ENCODE results near the gene TMEM37.

TMEM37 gene

DNA sequence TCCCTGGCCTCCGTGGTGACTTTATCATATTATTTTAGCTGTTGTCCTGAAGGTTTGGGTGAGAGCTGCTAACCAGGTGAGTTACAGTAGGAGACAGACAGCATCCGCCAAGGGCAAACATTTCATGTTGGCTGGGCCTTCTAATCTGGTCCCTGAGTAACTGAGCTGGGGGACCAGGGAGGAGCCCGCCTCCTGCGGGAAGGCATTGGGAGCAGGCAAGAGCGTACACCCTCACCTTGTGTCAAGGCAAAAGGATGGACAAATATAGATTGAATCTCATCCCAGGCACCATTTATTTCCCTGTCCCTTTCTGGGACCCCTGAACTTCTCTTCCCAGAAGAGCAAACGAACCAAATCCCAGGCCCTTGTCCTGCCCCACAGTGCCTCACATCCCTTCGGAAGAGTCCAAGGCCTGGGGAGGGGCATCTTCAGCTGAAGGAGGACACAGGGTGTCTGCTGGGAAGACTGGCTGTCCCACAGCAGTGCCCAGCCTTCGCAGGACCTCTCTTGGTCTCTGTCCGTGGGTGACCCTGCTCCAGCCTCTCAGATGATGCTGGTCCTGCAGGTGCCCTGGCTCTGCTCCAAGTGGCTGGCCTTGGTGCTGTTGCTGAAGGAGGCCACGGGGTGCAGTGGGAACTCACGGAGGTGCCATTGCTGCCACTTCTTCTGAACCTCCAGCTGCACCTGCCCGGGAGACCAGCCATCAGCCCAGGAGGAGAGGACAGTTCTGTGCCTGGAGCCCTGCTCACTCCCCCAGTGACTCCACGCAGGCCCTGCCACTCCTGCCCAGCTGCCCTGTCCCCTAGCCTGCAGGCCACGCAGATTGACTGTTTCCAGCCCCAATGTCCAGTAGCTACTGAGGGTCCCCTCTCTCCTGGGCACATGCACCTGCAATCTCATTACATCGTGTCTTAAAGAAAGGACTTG is 8.2 kb downstream of the TMEM37 start:
- no peak overlapping the region for H3K4me3 ChIP-seq (ENCODE audit: low read depth in 1 of 5, low read length in 5 of 5)
- H3K4me1 ChIP-seq (ENCODE audit: control insufficient read depth in 5 of 5, insufficient read depth in 5 of 5, low read length in 5 of 5), result peaks cover 3 to 41% (median 21%) of the 10 kb centered on the region in 5 donors
- no peaks in the 10 kb centered on the region for H3K27me3 ChIP-seq (ENCODE audit: control insufficient read depth in 5 of 5, insufficient read depth in 4 of 5, low read length in 5 of 5)
- peak overlapping the region; percentile 23 for H3K27ac ChIP-seq (ENCODE audit: low read depth, low read length)
- peaks cover 0 to 44% (median 36%) of the 10 kb centered on the region in 5 donors for H3K36me3 ChIP-seq (ENCODE audit: control insufficient read depth in 5 of 5, insufficient read depth in 5 of 5, low read length in 5 of 5)
- H3K9me3 ChIP-seq (ENCODE audit: control insufficient read depth in 5 of 5, low read length in 5 of 5), result no peaks in the 10 kb centered on the region
- no peak overlapping the region for H3K9ac ChIP-seq (ENCODE audit: low read length in 5 of 5)

DNA sequence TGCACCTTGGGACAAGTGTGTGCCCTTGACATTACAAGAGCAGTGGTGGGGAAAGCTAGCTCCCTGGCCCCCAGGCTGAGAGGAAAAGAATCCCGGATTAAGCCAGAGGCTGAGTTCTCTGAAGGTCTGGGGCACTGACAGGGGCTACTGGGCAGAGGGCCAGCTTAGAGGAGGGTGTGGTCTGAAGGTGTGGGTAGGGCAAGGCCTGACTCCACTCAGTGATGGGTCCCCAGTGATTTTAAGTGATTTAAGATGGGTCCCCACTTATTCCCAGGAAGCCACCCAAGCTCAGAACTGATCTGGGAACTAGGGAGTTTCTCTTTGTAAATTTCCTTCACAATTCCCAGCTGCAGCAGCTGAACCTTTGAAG is 8.8 kb downstream of the TMEM37 start:
- H3K27me3 ChIP-seq (ENCODE audit: control insufficient read depth in 5 of 5, insufficient read depth in 4 of 5, low read length in 5 of 5), result no peaks in the 10 kb centered on the region
- peaks cover 3 to 35% (median 14%) of the 10 kb centered on the region in 5 donors for H3K4me1 ChIP-seq (ENCODE audit: control insufficient read depth in 5 of 5, insufficient read depth in 5 of 5, low read length in 5 of 5)
- H3K4me3 ChIP-seq (ENCODE audit: low read depth in 1 of 5, low read length in 5 of 5), result no peak overlapping the region
- H3K9me3 ChIP-seq (ENCODE audit: control insufficient read depth in 5 of 5, low read length in 5 of 5), result no peaks in the 10 kb centered on the region
- no peak overlapping the region for H3K9ac ChIP-seq (ENCODE audit: low read length in 5 of 5)
- H3K27ac ChIP-seq (ENCODE audit: low read depth, low read length), result peak overlapping the region; percentile 23
- peaks cover 0 to 42% (median 33%) of the 10 kb centered on the region in 5 donors for H3K36me3 ChIP-seq (ENCODE audit: control insufficient read depth in 5 of 5, insufficient read depth in 5 of 5, low read length in 5 of 5)

DNA sequence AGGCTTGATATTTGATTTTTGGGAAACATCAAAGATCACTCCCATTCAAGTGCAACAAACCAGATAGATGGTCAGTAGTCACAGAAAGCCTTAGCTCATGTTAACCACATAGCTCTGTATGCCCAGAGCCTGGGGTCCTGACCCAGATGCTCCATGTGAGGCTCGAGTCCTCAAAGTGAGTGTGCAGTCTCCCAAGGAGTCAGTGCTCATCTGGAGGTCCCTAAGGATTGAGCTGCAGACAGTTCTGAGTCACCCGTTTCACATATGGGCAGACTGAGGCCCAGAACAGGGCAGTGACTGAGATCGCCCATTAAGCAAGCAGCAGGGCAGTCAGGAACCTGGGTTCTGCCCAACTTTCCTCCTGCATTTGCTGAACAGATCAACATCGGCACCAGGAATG is 9.2 kb downstream of the TMEM37 start:
- no peaks in the 10 kb centered on the region for H3K27me3 ChIP-seq (ENCODE audit: control insufficient read depth in 5 of 5, insufficient read depth in 4 of 5, low read length in 5 of 5)

DNA sequence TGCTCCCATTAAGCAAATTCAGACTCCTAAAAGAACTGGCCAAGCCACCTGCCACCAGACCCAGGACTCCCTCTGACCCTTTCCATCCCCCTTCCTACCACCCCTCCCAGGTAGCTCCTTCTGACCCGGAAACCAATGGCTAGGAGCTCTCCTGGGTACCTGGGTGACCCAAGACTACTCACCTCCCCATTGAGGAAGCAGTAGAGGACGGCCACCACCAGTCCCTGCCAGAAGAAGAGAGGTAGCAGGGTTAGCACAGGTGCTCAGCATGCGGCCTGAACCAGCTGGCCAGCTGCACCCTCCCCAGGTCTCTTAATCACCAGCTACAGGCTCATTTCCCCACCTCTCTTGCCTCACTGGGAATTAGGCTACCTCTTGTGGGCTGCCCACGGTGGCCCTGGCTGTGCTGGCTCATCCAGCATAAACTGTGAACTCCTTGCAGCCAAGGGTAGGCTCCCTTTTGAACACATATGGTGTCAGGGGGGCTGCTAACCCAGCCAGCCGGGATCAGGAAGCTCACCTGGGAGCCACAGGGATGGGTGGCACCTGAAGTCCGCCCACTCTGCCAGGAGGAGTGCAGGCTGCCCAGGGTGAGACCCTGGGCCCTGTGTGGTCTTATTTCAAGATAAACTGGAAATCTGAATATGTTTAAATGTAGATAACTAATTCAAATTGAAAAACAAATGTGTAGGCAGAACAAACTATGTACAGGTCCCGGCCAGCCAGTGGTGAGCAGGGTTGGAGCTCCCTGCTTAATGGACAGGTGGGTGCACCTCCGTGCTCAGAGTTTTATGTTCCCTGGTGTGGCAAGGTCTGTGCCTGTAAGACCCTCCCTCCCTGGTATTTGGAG is 9.9 kb downstream of the TMEM37 start:
- peaks cover 3 to 23% (median 8%) of the 10 kb centered on the region in 5 donors for H3K4me1 ChIP-seq (ENCODE audit: control insufficient read depth in 5 of 5, insufficient read depth in 5 of 5, low read length in 5 of 5)
- no peaks in the 10 kb centered on the region for H3K27me3 ChIP-seq (ENCODE audit: control insufficient read depth in 5 of 5, insufficient read depth in 4 of 5, low read length in 5 of 5)
- no peak overlapping the region for H3K4me3 ChIP-seq (ENCODE audit: low read depth in 1 of 5, low read length in 5 of 5)
- peak overlapping the region; percentile 50 for H3K27ac ChIP-seq (ENCODE audit: low read depth, low read length)
- no peak overlapping the region for H3K9ac ChIP-seq (ENCODE audit: low read length in 5 of 5)
- no peaks in the 10 kb centered on the region for H3K9me3 ChIP-seq (ENCODE audit: control insufficient read depth in 5 of 5, low read length in 5 of 5)
- peaks cover 0 to 37% (median 33%) of the 10 kb centered on the region in 5 donors for H3K36me3 ChIP-seq (ENCODE audit: control insufficient read depth in 5 of 5, insufficient read depth in 5 of 5, low read length in 5 of 5)

More for the DNA sequence above, 9.2 kb downstream of the TMEM37 start:
- H3K9me3 ChIP-seq (ENCODE audit: control insufficient read depth in 5 of 5, low read length in 5 of 5), result no peaks in the 10 kb centered on the region
- peak overlapping the region; percentile 50 for H3K27ac ChIP-seq (ENCODE audit: low read depth, low read length)
- no peak overlapping the region for H3K4me3 ChIP-seq (ENCODE audit: low read depth in 1 of 5, low read length in 5 of 5)
- peaks cover 3 to 31% (median 10%) of the 10 kb centered on the region in 5 donors for H3K4me1 ChIP-seq (ENCODE audit: control insufficient read depth in 5 of 5, insufficient read depth in 5 of 5, low read length in 5 of 5)
- no peak overlapping the region for H3K9ac ChIP-seq (ENCODE audit: low read length in 5 of 5)
- peaks cover 0 to 42% (median 33%) of the 10 kb centered on the region in 5 donors for H3K36me3 ChIP-seq (ENCODE audit: control insufficient read depth in 5 of 5, insufficient read depth in 5 of 5, low read length in 5 of 5)

DNA sequence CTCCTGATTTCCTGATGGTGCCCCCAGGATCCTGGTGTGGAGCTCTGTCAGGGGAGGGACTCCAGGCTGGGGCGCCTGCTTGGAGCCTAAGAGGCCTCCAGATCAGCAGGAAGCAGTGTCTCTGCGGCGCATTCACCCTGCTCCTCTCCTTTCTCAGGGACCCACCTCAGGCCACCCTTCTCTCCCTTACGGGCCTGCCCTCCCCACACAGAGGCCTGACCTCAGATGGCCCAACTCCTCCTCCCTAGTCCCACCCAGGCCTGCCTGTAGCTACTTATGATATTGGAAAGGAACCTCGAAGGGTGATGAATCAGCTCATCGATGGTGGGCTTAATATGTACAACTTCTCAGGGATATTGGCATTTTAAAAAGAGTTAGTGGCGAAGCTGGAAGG is 10.6 kb downstream of the TMEM37 start:
- H3K4me3 ChIP-seq (ENCODE audit: low read depth in 1 of 5, low read length in 5 of 5), result no peak overlapping the region
- no peaks in the 10 kb centered on the region for H3K27me3 ChIP-seq (ENCODE audit: control insufficient read depth in 5 of 5, insufficient read depth in 4 of 5, low read length in 5 of 5)
- no peak overlapping the region for H3K9ac ChIP-seq (ENCODE audit: low read length in 5 of 5)
- peaks cover 2 to 17% (median 9%) of the 10 kb centered on the region in 5 donors for H3K4me1 ChIP-seq (ENCODE audit: control insufficient read depth in 5 of 5, insufficient read depth in 5 of 5, low read length in 5 of 5)
- no peaks in the 10 kb centered on the region for H3K9me3 ChIP-seq (ENCODE audit: control insufficient read depth in 5 of 5, low read length in 5 of 5)
- H3K27ac ChIP-seq (ENCODE audit: low read depth, low read length), result no peak overlapping the region
- peaks cover 0 to 31% (median 27%) of the 10 kb centered on the region in 5 donors for H3K36me3 ChIP-seq (ENCODE audit: control insufficient read depth in 5 of 5, insufficient read depth in 5 of 5, low read length in 5 of 5)

DNA sequence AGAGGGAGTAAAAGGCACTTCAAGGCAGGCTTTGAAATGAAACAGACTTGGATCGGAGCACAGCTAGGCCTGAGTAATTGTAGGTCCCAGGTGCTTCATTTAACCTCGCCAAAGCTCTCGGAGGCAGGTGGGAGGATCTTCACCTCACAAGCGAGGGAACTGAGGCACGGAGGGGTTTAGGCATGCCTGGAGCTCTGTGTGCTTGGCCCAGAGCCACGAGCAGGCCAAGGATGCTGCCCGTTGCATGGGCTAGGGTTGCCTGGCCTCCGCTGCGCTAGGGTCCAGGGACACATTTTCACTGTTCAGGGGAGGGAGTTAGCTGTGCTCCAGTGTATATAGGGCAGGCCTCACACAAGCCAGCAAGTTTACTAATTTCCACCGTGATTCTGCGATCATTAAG is 11.2 kb downstream of the TMEM37 start:
- Histone ChIP-seq H3K4me1 (ENCODE audit: control insufficient read depth in 5 of 5, insufficient read depth in 5 of 5, low read length in 5 of 5) (peaks cover 2 to 11% (median 9%) of the 10 kb centered on the region in 5 donors), H3K4me3 (ENCODE audit: low read depth in 1 of 5, low read length in 5 of 5) (no peak overlapping the region), H3K9ac (ENCODE audit: low read length in 5 of 5) (no peak overlapping the region), H3K9me3 (ENCODE audit: control insufficient read depth in 5 of 5, low read length in 5 of 5) (no peaks in the 10 kb centered on the region), H3K27me3 (ENCODE audit: control insufficient read depth in 5 of 5, insufficient read depth in 4 of 5, low read length in 5 of 5) (no peaks in the 10 kb centered on the region), H3K27ac (ENCODE audit: low read depth, low read length) (no peak overlapping the region), H3K36me3 (ENCODE audit: control insufficient read depth in 5 of 5, insufficient read depth in 5 of 5, low read length in 5 of 5) (peaks cover 0 to 25% (median 21%) of the 10 kb centered on the region in 5 donors)

DNA sequence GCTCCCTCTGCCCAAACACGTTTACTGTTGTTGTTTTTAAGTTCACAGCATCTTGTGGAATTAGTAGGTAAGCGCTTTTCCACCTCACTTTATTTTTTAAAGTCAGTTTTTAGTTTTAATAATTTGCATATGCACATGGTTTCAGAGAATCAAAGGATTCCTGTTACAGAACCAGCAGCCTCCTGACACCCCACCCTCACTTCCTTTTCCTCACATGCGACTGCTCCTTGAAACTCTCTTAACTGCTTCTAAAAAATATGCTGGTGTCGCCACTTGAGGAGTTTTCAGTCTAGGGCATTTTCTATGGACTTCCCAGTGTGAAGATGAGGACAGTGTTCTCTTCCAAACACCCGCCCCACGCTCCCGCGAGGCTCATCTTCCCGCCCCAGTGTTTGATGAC is 14.4 kb downstream of the TMEM37 start:
- Histone ChIP-seq H3K36me3 (ENCODE audit: control insufficient read depth in 5 of 5, insufficient read depth in 5 of 5, low read length in 5 of 5) (no peaks in the 10 kb centered on the region), H3K27me3 (ENCODE audit: control insufficient read depth in 5 of 5, insufficient read depth in 4 of 5, low read length in 5 of 5) (no peaks in the 10 kb centered on the region), H3K9me3 (ENCODE audit: control insufficient read depth in 5 of 5, low read length in 5 of 5) (no peaks in the 10 kb centered on the region), H3K4me3 (ENCODE audit: low read depth in 1 of 5, low read length in 5 of 5) (no peak overlapping the region), H3K27ac (ENCODE audit: low read depth, low read length) (no peak overlapping the region), H3K9ac (ENCODE audit: low read length in 5 of 5) (peak overlapping the region in 1 of 5 donors; percentile 17), H3K4me1 (ENCODE audit: control insufficient read depth in 5 of 5, insufficient read depth in 5 of 5, low read length in 5 of 5) (peaks cover 0 to 16% (median 2%) of the 10 kb centered on the region in 5 donors)

DNA sequence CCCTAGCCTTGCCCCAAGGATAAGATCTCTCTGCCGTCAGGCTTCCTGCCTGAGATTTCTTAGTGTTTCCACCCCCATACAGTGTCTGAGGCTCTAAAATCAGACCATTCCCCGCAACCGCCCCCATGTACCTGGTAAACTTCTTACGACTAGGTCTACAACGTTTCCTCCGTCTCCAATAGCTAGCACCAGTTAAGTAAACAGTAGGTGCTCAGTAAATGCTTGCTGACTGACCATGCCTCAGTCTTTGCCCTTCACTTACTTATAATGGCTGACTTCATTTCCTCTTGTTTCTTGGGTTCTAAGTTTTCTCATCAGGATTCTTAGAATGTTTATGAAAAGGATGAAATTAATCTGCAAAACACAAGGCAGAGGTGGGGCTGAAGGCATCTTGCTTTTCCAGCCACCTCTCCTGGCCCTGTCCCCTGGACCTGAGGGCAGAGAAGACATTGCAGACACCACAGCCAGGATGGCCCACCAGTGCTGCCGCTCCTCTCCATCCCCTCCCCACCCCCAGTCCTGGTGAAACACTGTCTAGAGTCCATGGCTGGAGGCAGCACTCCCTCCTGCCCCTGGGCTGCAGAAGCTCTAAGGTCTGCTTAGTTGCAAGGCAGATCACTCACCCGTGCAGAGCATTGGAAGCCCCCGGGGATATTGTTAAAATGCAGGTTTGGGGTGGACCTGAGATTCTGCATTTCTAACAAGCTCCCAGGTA is 16.9 kb downstream of the TMEM37 start:
- H3K4me3 ChIP-seq (ENCODE audit: low read depth in 1 of 5, low read length in 5 of 5), result no peak overlapping the region
- H3K36me3 ChIP-seq (ENCODE audit: control insufficient read depth in 5 of 5, insufficient read depth in 5 of 5, low read length in 5 of 5), result no peaks in the 10 kb centered on the region
- H3K4me1 ChIP-seq (ENCODE audit: control insufficient read depth in 5 of 5, insufficient read depth in 5 of 5, low read length in 5 of 5), result peaks cover 0 to 16% (median 5%) of the 10 kb centered on the region in 5 donors
- no peak overlapping the region for H3K9ac ChIP-seq (ENCODE audit: low read length in 5 of 5)
- H3K27ac ChIP-seq (ENCODE audit: low read depth, low read length), result no peak overlapping the region
- H3K27me3 ChIP-seq (ENCODE audit: control insufficient read depth in 5 of 5, insufficient read depth in 4 of 5, low read length in 5 of 5), result no peaks in the 10 kb centered on the region
- no peaks in the 10 kb centered on the region for H3K9me3 ChIP-seq (ENCODE audit: control insufficient read depth in 5 of 5, low read length in 5 of 5)

DNA sequence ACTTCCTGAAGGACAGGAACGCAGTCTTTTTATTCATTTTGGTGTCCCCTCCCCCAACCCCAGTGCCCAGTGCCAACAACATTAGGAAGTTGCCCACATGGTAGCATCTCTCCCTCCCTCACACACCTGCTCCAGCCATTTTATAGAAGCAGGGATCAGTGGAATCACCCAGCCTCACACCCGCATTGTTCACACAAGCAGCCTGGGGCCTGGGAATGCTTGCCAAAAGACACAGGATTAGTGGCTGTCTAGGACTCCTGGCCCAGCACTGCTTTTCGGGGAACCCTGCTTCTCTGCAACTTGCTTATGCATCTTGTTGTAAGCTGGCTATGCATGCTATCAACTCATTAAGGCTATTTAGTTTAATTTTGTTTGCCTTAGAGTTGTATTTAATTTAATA is 17.9 kb downstream of the TMEM37 start:
- no peak overlapping the region for H3K27ac ChIP-seq (ENCODE audit: low read depth, low read length)

More for the DNA sequence above, 17.9 kb downstream of the TMEM37 start:
- no peaks in the 10 kb centered on the region for H3K27me3 ChIP-seq (ENCODE audit: control insufficient read depth in 5 of 5, insufficient read depth in 4 of 5, low read length in 5 of 5)
- H3K9ac ChIP-seq (ENCODE audit: low read length in 5 of 5), result no peak overlapping the region
- H3K9me3 ChIP-seq (ENCODE audit: control insufficient read depth in 5 of 5, low read length in 5 of 5), result no peaks in the 10 kb centered on the region
- H3K4me3 ChIP-seq (ENCODE audit: low read depth in 1 of 5, low read length in 5 of 5), result no peak overlapping the region
- peaks cover 0 to 16% (median 5%) of the 10 kb centered on the region in 5 donors for H3K4me1 ChIP-seq (ENCODE audit: control insufficient read depth in 5 of 5, insufficient read depth in 5 of 5, low read length in 5 of 5)
- H3K36me3 ChIP-seq (ENCODE audit: control insufficient read depth in 5 of 5, insufficient read depth in 5 of 5, low read length in 5 of 5), result no peaks in the 10 kb centered on the region

Data from subcutaneous abdominal adipose tissue (tissue), 5 donors.